IMR-90 (cell line): ENCODE data around the gene RAD51B. TPM values are rescaled to one million over a fixed set of nuclear protein-coding genes. Genes with fewer than 3 reads are reported as not detected.

Experiments
- ATAC-seq: fragments of 200-7000 bp; cut with Tn5 transposase; 2 replicates; pipeline ENCODE4 v1.9.1; 2020; ENCODE audit warnings: low read depth, mild to moderate bottlenecking, moderate library complexity
- BruUV-seq: library from RNA; stranded (reverse); fragments of 400-500 nt; replicated peaks from 2 replicates; lab custom pipeline; 2021; lab: Mats Ljungman, UMichigan
- CTCF ChIA-PET: fragments of 300-600 bp; formaldehyde crosslinking; extraction: SDS; loops from one replicate; lab custom pipeline; 2021; ENCODE audit warnings: antibody characterized with exemption; lab: Yijun Ruan, JAX
- POLR2A ChIA-PET: fragments of 300-600 bp; sonication (Branson Sonifier 250); formaldehyde crosslinking; loops from one replicate; lab custom pipeline; 2022; ENCODE audit warnings: antibody characterized with exemption; ENCODE audit not compliant: unreplicated experiment; lab: Charles Lee
- DNase-seq: peaks from one replicate; pipeline ENCODE4 v3.0.0; 2013
- H2AFZ ChIP-seq: replicated peaks from 2 replicates; pipeline ENCODE3; 2013; ENCODE audit warnings: low read length, mild to moderate bottlenecking; ENCODE audit not compliant: poor library complexity
- H2AK5ac ChIP-seq: 2 replicates; pipeline ENCODE4 v1.6.1; 2013; ENCODE audit warnings: low read depth, low read length, inconsistent platforms
- H2AK9ac ChIP-seq: replicated peaks from 2 replicates; pipeline ENCODE3; 2013; ENCODE audit warnings: mild to moderate bottlenecking, low read depth, low read length, moderate library complexity; ENCODE audit not compliant: poor library complexity
- H2BK120ac ChIP-seq: 2 replicates; pipeline ENCODE4 v1.6.1; 2013; ENCODE audit warnings: low read depth, low read length, inconsistent platforms
- H2BK15ac ChIP-seq: 3 replicates; pipeline ENCODE4 v1.6.1; 2013; ENCODE audit warnings: low read depth, low read length, inconsistent platforms
- H2BK20ac ChIP-seq: 2 replicates; pipeline ENCODE4 v1.6.1; 2013; ENCODE audit warnings: low read depth, mild to moderate bottlenecking, inconsistent platforms, low read length, moderate library complexity
- H2BK5ac ChIP-seq: 2 replicates; pipeline ENCODE4 v1.6.1; 2013; ENCODE audit warnings: mild to moderate bottlenecking, low read depth, low read length, inconsistent platforms; ENCODE audit not compliant: poor library complexity, severe bottlenecking
- H3K14ac ChIP-seq: replicated peaks from 2 replicates; pipeline ENCODE4 v1.6.1; 2013; ENCODE audit warnings: low read depth, low read length, inconsistent platforms
- H3K18ac ChIP-seq: 2 replicates; pipeline ENCODE4 v1.6.1; 2013; ENCODE audit warnings: low read depth, low read length, control low read depth
- H3K23ac ChIP-seq: 2 replicates; pipeline ENCODE4 v1.6.1; 2013; ENCODE audit warnings: low read depth, low read length, inconsistent platforms
- H3K27ac ChIP-seq: 2 replicates; pipeline ENCODE4 v1.5.1; 2013; ENCODE audit warnings: mild to moderate bottlenecking, control low read depth, low read length; ENCODE audit not compliant: insufficient read depth
- H3K27me3 ChIP-seq: 2 replicates; pipeline ENCODE4 v1.6.1; 2013; ENCODE audit warnings: low read length; ENCODE audit not compliant: control insufficient read depth, insufficient read depth
- H3K36me3 ChIP-seq: 2 replicates; pipeline ENCODE4 v1.6.1; 2013; ENCODE audit warnings: low read length, mixed read lengths; ENCODE audit not compliant: control insufficient read depth, insufficient read depth
- H3K4ac ChIP-seq: 2 replicates; pipeline ENCODE4 v1.6.1; 2013; ENCODE audit warnings: low read depth, low read length, inconsistent platforms
- H3K4me1 ChIP-seq: 2 replicates; pipeline ENCODE4 v1.6.1; 2013; ENCODE audit warnings: low read length, mixed read lengths; ENCODE audit not compliant: control insufficient read depth, insufficient read depth
- H3K4me2 ChIP-seq: 2 replicates; pipeline ENCODE4 v1.6.1; 2013; ENCODE audit warnings: low read depth, mild to moderate bottlenecking, control low read depth, low read length, moderate library complexity
- H3K4me3 ChIP-seq: 2 replicates; pipeline ENCODE4 v1.5.1; 2013; ENCODE audit warnings: low read depth, mild to moderate bottlenecking, control low read depth, low read length, moderate library complexity; ENCODE audit not compliant: insufficient read depth
- H3K56ac ChIP-seq: 2 replicates; pipeline ENCODE4 v1.6.1; 2013; ENCODE audit warnings: low read length, inconsistent platforms; ENCODE audit not compliant: insufficient read depth; ENCODE audit errors: extremely low read depth
- H3K79me1 ChIP-seq, 2 experiments: 2 replicates each; pipeline ENCODE4 v1.6.1; 2013; ENCODE audit warnings: low read length in 2 of 2, inconsistent platforms in 1 of 2, low read depth in 1 of 2
- H3K9ac ChIP-seq: 2 replicates; pipeline ENCODE4 v1.6.1; 2013; ENCODE audit warnings: low read depth, low read length, control low read depth
- H3K9me1 ChIP-seq: 2 replicates; pipeline ENCODE4 v1.6.1; 2013; ENCODE audit warnings: low read length, inconsistent platforms; ENCODE audit not compliant: insufficient read depth
- H3K9me3 ChIP-seq: 2 replicates; pipeline ENCODE4 v1.6.1; 2013; ENCODE audit warnings: low read length; ENCODE audit not compliant: control insufficient read depth, insufficient read depth
- H4K20me1 ChIP-seq: 2 replicates; pipeline ENCODE4 v1.6.1; 2013; ENCODE audit warnings: low read length, inconsistent platforms; ENCODE audit not compliant: insufficient read depth
- H4K5ac ChIP-seq: 2 replicates; pipeline ENCODE4 v1.6.1; 2013; ENCODE audit warnings: mild to moderate bottlenecking, low read depth, low read length, control low read depth
- H4K8ac ChIP-seq, 2 experiments: 2 replicates each; pipeline ENCODE4 v1.6.1; 2013; ENCODE audit warnings: low read depth in 2 of 2, low read length in 2 of 2, control low read depth in 1 of 2, inconsistent platforms in 1 of 2
- H4K91ac ChIP-seq: 2 replicates; pipeline ENCODE4 v1.6.1; 2013; ENCODE audit warnings: low read depth, low read length, inconsistent platforms; ENCODE audit not compliant: insufficient read depth
- BHLHE40 ChIP-seq: fragments of 150-350 bp; IDR thresholded peaks from 2 replicates; pipeline ENCODE4 v1.6.1; 2016; ENCODE audit warnings: mild to moderate bottlenecking, low read depth, low read length
- CEBPB ChIP-seq: IDR thresholded peaks from 2 replicates; pipeline ENCODE4 v1.6.1; 2012; ENCODE audit warnings: low read depth, low read length, improper control_type of control experiment
- FOS ChIP-seq: fragments of 150-350 bp; IDR thresholded peaks from 2 replicates; pipeline ENCODE4 v1.6.1; 2016; ENCODE audit warnings: low read depth, low read length
- MAZ ChIP-seq: IDR thresholded peaks from 2 replicates; pipeline ENCODE4 v1.6.1; 2012; ENCODE audit warnings: low read depth, mild to moderate bottlenecking, low read length, improper control_type of control experiment, moderate library complexity, borderline replicate concordance
- RCOR1 ChIP-seq: IDR thresholded peaks from 2 replicates; pipeline ENCODE4 v1.6.1; 2012; ENCODE audit warnings: mild to moderate bottlenecking, low read length, improper control_type of control experiment; ENCODE audit not compliant: insufficient replicate concordance
- WGBS, 2 experiments: methylation state at CpG; one replicate each; pipeline versions ENCODE4 v1.1.5 to v1.1.7; 2013; ENCODE audit warnings: missing lambda C conversion rate in 2 of 2; ENCODE audit not compliant: insufficient read length in 1 of 2; ENCODE audit errors: extremely low coverage in 2 of 2; 5-methylcytosine and 5-hydroxymethylcytosine counted together
- dilution Hi-C: fragments of 300-500 bp; cut with HindIII; formaldehyde crosslinking; loops from one replicate; pipeline ENCODE4 v1.14.3; 2018; ENCODE audit warnings: low sequenced_read_pairs; ENCODE audit not compliant: unreplicated experiment
- in situ Hi-C: fragments of 300-500 bp; cut with MboI; formaldehyde crosslinking; loops from 3 replicates; pipeline ENCODE4 v1.14.3; 2019; ENCODE audit warnings: low sequenced_read_pairs, inconsistent platforms, mixed read lengths
- intact Hi-C: fragments of 100-400 bp; cut with micrococcal nuclease; formaldehyde crosslinking; loops from 2 replicates; pipeline ENCODE4 v1.10.0; 2022
- polyA plus RNA-seq, 3 experiments: library from polyadenylated mRNA; depleted of rRNA; stranded (reverse); fragments of >200 nt; gene quantifications; 2 replicates each; pipeline ENCODE4 v1.2.3, GENCODE V29; 2012; ENCODE audit warnings: low replicate concordance in 1 of 3
- total RNA-seq: library from RNA; depleted of rRNA; stranded (reverse); fragments of >200 nt; gene quantifications from 2 replicates; pipeline ENCODE4 v1.2.3, GENCODE V29; 2012

The RAD51B gene
- total and polyA plus RNA-seq, 2 of the 4 experiments (the other 2 are of a cell fraction), result 5.1 to 18.8 TPM

DNA sequence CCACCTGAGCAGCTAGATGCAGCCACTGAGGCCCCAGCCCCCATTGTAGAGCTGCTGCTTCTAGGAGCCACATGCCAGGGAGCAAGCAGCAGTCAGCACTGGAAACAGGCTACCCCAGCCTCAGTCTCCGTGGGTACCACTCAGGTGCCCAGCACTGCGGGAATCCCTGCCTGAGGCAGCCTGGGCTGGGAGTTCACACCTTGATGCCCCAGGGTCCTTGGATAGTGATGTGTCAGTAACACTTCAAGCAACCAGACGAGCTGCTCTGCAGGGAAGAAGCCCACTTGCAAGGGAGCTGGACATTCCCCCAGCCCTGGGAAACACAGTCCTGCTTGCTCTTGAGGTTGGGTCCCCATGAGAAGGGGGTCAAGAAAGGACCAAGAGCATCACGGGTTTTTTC lies 882.6 kb downstream of the RAD51B start:
- H3K23ac ChIP-seq, result no peak overlapping the region
- H3K14ac ChIP-seq, result peak overlapping the region; percentile 56
- H2BK15ac ChIP-seq, result peak overlapping the region; percentile 82; the same call in 1 of the 3 replicates
- H3K4me3 ChIP-seq, result no peak overlapping the region
- ChIA-PET POLR2A (no interaction called here), CTCF (no interaction called here)
- peak overlapping the region; percentile 35 for H2AK9ac ChIP-seq
- ATAC-seq (no peak), DNase-seq (no peak)
- no peak overlapping the region for H3K4me2 ChIP-seq
- no peaks in the 10 kb centered on the region for H4K20me1 ChIP-seq
- peak overlapping the region; percentile 66; the same call in 1 of the 2 replicates for H2BK120ac ChIP-seq
- H2AFZ ChIP-seq, result peak overlapping the region; percentile 54
- no peak overlapping the region; a peak in 1 of 4 replicates for H4K8ac ChIP-seq
- no peaks in the 10 kb centered on the region for H3K36me3 ChIP-seq
- no TSS peak for BruUV-seq
- H3K79me1 ChIP-seq, result no peaks in the 10 kb centered on the region
- no peak overlapping the region for H3K18ac ChIP-seq
- TF ChIP-seq FOS (no peak), MAZ (no peak), RCOR1 (no peak), CEBPB (no peak), BHLHE40 (no peak)
- dilution Hi-C loops (no loop called here), in situ Hi-C loops (no loop called here), intact Hi-C loops (no loop called here)
- no peak overlapping the region for H3K56ac ChIP-seq
- no peaks in the 10 kb centered on the region for H3K27me3 ChIP-seq
- no peak overlapping the region for H3K9ac ChIP-seq
- peak overlapping the region; percentile 86 for H2AK5ac ChIP-seq
- peak overlapping the region; percentile 1 for H2BK5ac ChIP-seq
- H4K5ac ChIP-seq, result no peak overlapping the region
- H4K91ac ChIP-seq, result peak overlapping the region; percentile 47; the same call in 1 of the 2 replicates
- H3K9me3 ChIP-seq, result peaks cover 7% of the 10 kb centered on the region; the same call in 1 of the 2 replicates
- H2BK20ac ChIP-seq, result peak overlapping the region; percentile 89
- 94% methylated on average over 2 of the region's 4 CpGs; no CpG with 5 or more reads in 1 of the 2 experiments for WGBS, 2 experiments
- peaks cover 12% of the 10 kb centered on the region for H3K4me1 ChIP-seq
- H3K9me1 ChIP-seq, result peaks cover 19% of the 10 kb centered on the region
- H3K4ac ChIP-seq, result peak overlapping the region; percentile 73
- H3K27ac ChIP-seq, result no peak overlapping the region
